Endometrial microvascular endothelial cells (primary cell): Measurements from ENCODE around the gene TNFRSF18. TPM values are rescaled to one million over a fixed set of nuclear protein-coding genes. Genes with fewer than 3 reads are reported as not detected.

Experiments used
- in situ Hi-C: cut with HindIII; loops from 2 replicates; pipeline ENCODE4 v1.10.0; 2017; ENCODE audit warnings: low sequenced_read_pairs, low pct_unique_long_range_greater_than_20kb; ENCODE audit errors: inconsistent ontology term
- total RNA-seq: library from RNA; depleted of rRNA; stranded (reverse); fragments of >200 nt; gene quantifications from one replicate; pipeline ENCODE4 v1.2.3, GENCODE V29; 2015; ENCODE audit errors: inconsistent ontology term

The TNFRSF18 gene
- total RNA-seq, 1 donor from 2014 or later, result not detected

- in situ Hi-C loops, result no loop called here
Observed at GRCh38 chr1:1216770-1217620, 10.6 kb upstream of the TNFRSF18 start.

- in situ Hi-C loops, result no loop called here
Observed at GRCh38 chr1:1215881-1216605, 9.7 kb upstream of the TNFRSF18 start.

GRCh38 chr1:1215080-1215676, 8.8 kb upstream of the TNFRSF18 start:
- in situ Hi-C loops, result no loop called here

GRCh38 chr1:1213345-1214265, 7.2 kb upstream of the TNFRSF18 start, which contains the start of gene TNFRSF4:
TSS of gene TNFRSF4 (minus strand) at chr1:1214153. CDS start at chr1:1214127, 26 bp downstream.
- in situ Hi-C loops, result no loop called here

GRCh38 chr1:1212780-1213344, 6.5 kb upstream of the TNFRSF18 start:
- in situ Hi-C loops, result no loop called here

- in situ Hi-C loops, result no loop called here
Observed at GRCh38 chr1:1211541-1212441, 5.4 kb upstream of the TNFRSF18 start.

GRCh38 chr1:1210726-1211540, 4.5 kb upstream of the TNFRSF18 start:
- in situ Hi-C loops, result no loop called here

GRCh38 chr1:1208713-1209433, 2.5 kb upstream of the TNFRSF18 start:
- in situ Hi-C loops, result no loop called here

- in situ Hi-C loops, result no loop called here
Observed at GRCh38 chr1:1207571-1207892, 1.1 kb upstream of the TNFRSF18 start.

GRCh38 chr1:1206966-1207531, 657 bp upstream of the TNFRSF18 start:
- in situ Hi-C loops, result no loop called here

- in situ Hi-C loops, result no loop called here
Observed at GRCh38 chr1:1205769-1206375, 520 bp downstream of the TNFRSF18 start.

GRCh38 chr1:1204998-1205768, 1.2 kb downstream of the TNFRSF18 start:
- in situ Hi-C loops, result no loop called here

- in situ Hi-C loops, result no loop called here
Observed at GRCh38 chr1:1204425-1204920, 1.9 kb downstream of the TNFRSF18 start.

GRCh38 chr1:1203561-1204424, 2.6 kb downstream of the TNFRSF18 start:
- in situ Hi-C loops, result no loop called here
